ENCODE data around the gene RMC1.
"Not testable (repeated sequence)": the region's sequence is repeated elsewhere in the genome, so short reads cannot be mapped to it uniquely, and the experiment has no call there.

RMC1 gene

GRCh38 chr18:23577521-23577920, 74.2 kb downstream of the RMC1 start:
- H3K9me3 ChIP-seq (ENCODE audit: control insufficient read depth in 2 of 2, low read length in 2 of 2); H3K36me3 ChIP-seq (ENCODE audit: control insufficient read depth in 2 of 2, insufficient read depth in 2 of 2, low read length in 2 of 2); H3K9ac ChIP-seq (ENCODE audit: low read depth in 1 of 2, low read length in 2 of 2); H3K27me3 ChIP-seq (ENCODE audit: control insufficient read depth in 2 of 2, insufficient read depth in 2 of 2, low read length in 2 of 2); H3K27ac ChIP-seq (ENCODE audit: low read depth in 2 of 2, low read length in 2 of 2); H3K4me3 ChIP-seq (ENCODE audit: low read length in 2 of 2): not testable (repeated sequence)
- H3K4me1 ChIP-seq (ENCODE audit: control insufficient read depth in 2 of 2, insufficient read depth in 2 of 2, low read length in 2 of 2) = peaks cover 8 to 11% of the 10 kb centered on the region in 2 donors

GRCh38 chr18:23578067-23578701, 74.9 kb downstream of the RMC1 start:
- H3K9ac ChIP-seq (ENCODE audit: low read depth in 1 of 2, low read length in 2 of 2) = no peak overlapping the region
- H3K27me3 ChIP-seq (ENCODE audit: control insufficient read depth in 2 of 2, insufficient read depth in 2 of 2, low read length in 2 of 2) = no peaks in the 10 kb centered on the region
- H3K9me3 ChIP-seq (ENCODE audit: control insufficient read depth in 2 of 2, low read length in 2 of 2) = no peaks in the 10 kb centered on the region
- H3K4me3 ChIP-seq (ENCODE audit: low read length in 2 of 2) = no peak overlapping the region
- H3K36me3 ChIP-seq (ENCODE audit: control insufficient read depth in 2 of 2, insufficient read depth in 2 of 2, low read length in 2 of 2) = peaks cover 2 to 5% of the 10 kb centered on the region in 2 donors
- peaks cover 8 to 11% of the 10 kb centered on the region in 2 donors for H3K4me1 ChIP-seq (ENCODE audit: control insufficient read depth in 2 of 2, insufficient read depth in 2 of 2, low read length in 2 of 2)
- H3K27ac ChIP-seq (ENCODE audit: low read depth in 2 of 2, low read length in 2 of 2) = no peak overlapping the region

- H3K4me3 ChIP-seq (ENCODE audit: low read length in 2 of 2) = no peak overlapping the region
Observed at GRCh38 chr18:23578891-23579653, 75.8 kb downstream of the RMC1 start.

GRCh38 chr18:23580677-23581367, 77.5 kb downstream of the RMC1 start:
- H3K4me3 ChIP-seq (ENCODE audit: low read length in 2 of 2) = no peak overlapping the region
- H3K4me1 ChIP-seq (ENCODE audit: control insufficient read depth in 2 of 2, insufficient read depth in 2 of 2, low read length in 2 of 2) = peaks cover 16 to 18% of the 10 kb centered on the region in 2 donors
- H3K27ac ChIP-seq (ENCODE audit: low read depth in 2 of 2, low read length in 2 of 2) = peak overlapping the region in 1 of 2 donors; percentile 61
- H3K36me3 ChIP-seq (ENCODE audit: control insufficient read depth in 2 of 2, insufficient read depth in 2 of 2, low read length in 2 of 2) = peaks cover 0 to 5% of the 10 kb centered on the region in 2 donors
- no peak overlapping the region for H3K9ac ChIP-seq (ENCODE audit: low read depth in 1 of 2, low read length in 2 of 2)
- H3K27me3 ChIP-seq (ENCODE audit: control insufficient read depth in 2 of 2, insufficient read depth in 2 of 2, low read length in 2 of 2) = no peaks in the 10 kb centered on the region
- H3K9me3 ChIP-seq (ENCODE audit: control insufficient read depth in 2 of 2, low read length in 2 of 2) = no peaks in the 10 kb centered on the region

More at GRCh38 chr18:23578891-23579653, 75.8 kb downstream of the RMC1 start:
- H3K9me3 ChIP-seq (ENCODE audit: control insufficient read depth in 2 of 2, low read length in 2 of 2) = no peaks in the 10 kb centered on the region
- H3K36me3 ChIP-seq (ENCODE audit: control insufficient read depth in 2 of 2, insufficient read depth in 2 of 2, low read length in 2 of 2) = peaks cover 0 to 5% of the 10 kb centered on the region in 2 donors
- H3K4me1 ChIP-seq (ENCODE audit: control insufficient read depth in 2 of 2, insufficient read depth in 2 of 2, low read length in 2 of 2) = peaks cover 8 to 11% of the 10 kb centered on the region in 2 donors
- no peak overlapping the region for H3K9ac ChIP-seq (ENCODE audit: low read depth in 1 of 2, low read length in 2 of 2)
- H3K27ac ChIP-seq (ENCODE audit: low read depth in 2 of 2, low read length in 2 of 2) = no peak overlapping the region
- H3K27me3 ChIP-seq (ENCODE audit: control insufficient read depth in 2 of 2, insufficient read depth in 2 of 2, low read length in 2 of 2) = no peaks in the 10 kb centered on the region

Data from mucosa of rectum (tissue), 2 donors.